Gastroesophageal sphincter (tissue), 3 donors: ENCODE results near the gene ABI3BP.

Experiments
- CTCF ChIP-seq, 4 experiments: fragments of 200-600 bp in 2 of 4; fragments of 450-650 bp in 2 of 4; sonication (generic) in 1 of 4; IDR thresholded peaks; one replicate each; pipeline ENCODE4 v1.5.1; 2017 to 2019; ENCODE audit warnings: antibody characterized with exemption in 4 of 4, mild to moderate bottlenecking in 2 of 4, moderate library complexity in 2 of 4
- EP300 ChIP-seq: sonication (generic); formaldehyde crosslinking; IDR thresholded peaks from one replicate; pipeline ENCODE4 v1.6.1; 2017; ENCODE audit warnings: antibody characterized with exemption, mild to moderate bottlenecking
- POLR2A ChIP-seq, 2 donors: fragments of 450-650 bp; IDR thresholded peaks; one replicate each; pipeline ENCODE4 v1.6.1; 2017; ENCODE audit warnings: antibody characterized with exemption in 2 of 2, mild to moderate bottlenecking in 2 of 2, moderate library complexity in 1 of 2

- no peak for TF ChIP-seq CTCF (IDR thresholded peaks at IDR 0.05)
- no peak for TF ChIP-seq POLR2A (IDR thresholded peaks at IDR 0.05)
- no peak for TF ChIP-seq EP300
Observed at GRCh38 chr3:100972867-100973266, 20.4 kb downstream of the ABI3BP start.
